Fibroblast of pulmonary artery (primary cell): ENCODE measurements around the gene CD69.

ENCODE experiments used
- DNase-seq: peaks from one replicate; pipeline ENCODE4 v3.0.0-alpha.2; 2010; ENCODE audit warnings: low read depth
- H3K4me3 ChIP-seq: replicated peaks from 2 replicates; pipeline ENCODE4 v1.5.1; 2011; ENCODE audit warnings: low read depth, mild to moderate bottlenecking, control low read depth, low read length, moderate library complexity
- CTCF ChIP-seq: IDR thresholded peaks from 2 replicates; pipeline ENCODE4 v1.5.1; 2011; ENCODE audit warnings: mild to moderate bottlenecking, control low read depth, low read length, inconsistent platforms; ENCODE audit errors: missing control alignments

CD69 gene

GRCh38 chr12:9736936-9737705, 23.6 kb downstream of the CD69 start:
- TF ChIP-seq CTCF: no peak
- H3K4me3 ChIP-seq: no peak overlapping the region
- DNase-seq: no peak

GRCh38 chr12:9735601-9736000, 25.1 kb downstream of the CD69 start:
- H3K4me3 ChIP-seq: no peak overlapping the region
- DNase-seq: no peak
- TF ChIP-seq CTCF: no peak

GRCh38 chr12:9732921-9733461, 27.7 kb downstream of the CD69 start, which contains the start of gene CLECL1:
CLECL1 (minus strand) TSS chr12:9733097.
- DNase-seq: no peak
- H3K4me3 ChIP-seq: no peak within 1 kb of the TSS
- no peak for TF ChIP-seq CTCF

DNA sequence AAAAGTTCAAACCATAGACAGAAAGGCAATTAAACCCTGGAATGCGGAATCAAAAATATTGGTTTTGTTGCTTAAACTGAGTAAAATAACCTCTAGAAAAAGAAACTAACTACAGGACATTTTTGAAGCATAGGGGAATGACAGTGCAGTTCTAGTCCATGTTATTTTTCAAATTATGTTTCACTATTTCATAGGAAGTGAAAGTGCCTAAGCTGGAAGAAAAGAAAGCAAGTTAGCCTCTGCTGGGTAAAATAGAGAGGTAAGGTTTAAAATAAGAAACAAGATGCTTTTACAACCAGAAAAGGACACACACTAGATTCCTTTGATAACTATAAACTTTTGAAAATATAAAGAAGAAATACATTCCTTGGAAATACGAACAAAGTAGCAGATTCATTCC, 28.9 kb downstream of the CD69 start:
- H3K4me3 ChIP-seq: no peak overlapping the region
- TF ChIP-seq CTCF: no peak
- DNase-seq: no peak

GRCh38 chr12:9731393-9731792, 29.3 kb downstream of the CD69 start:
- no peak overlapping the region for H3K4me3 ChIP-seq
- no peak for TF ChIP-seq CTCF
- DNase-seq: no peak

- no peak for TF ChIP-seq CTCF
- no peak for DNase-seq
- H3K4me3 ChIP-seq: no peak overlapping the region
Measured at GRCh38 chr12:9730591-9730990, 30.1 kb downstream of the CD69 start.

GRCh38 chr12:9730011-9730410, 30.7 kb downstream of the CD69 start:
- no peak overlapping the region for H3K4me3 ChIP-seq
- DNase-seq: no peak
- no peak for TF ChIP-seq CTCF
